DND-41 (cell line): ENCODE measurements around the gene NOL9.
"Not testable (repeated sequence)": the region's sequence is repeated elsewhere in the genome, so short reads cannot be mapped to it uniquely, and the experiment has no call there.

ENCODE experiments used
- ATAC-seq: fragments of 200-7000 bp; cut with Tn5 transposase; 3 replicates; pipeline ENCODE4 v1.9.1; 2021; ENCODE audit warnings: low read depth; ENCODE audit not compliant: insufficient read depth
- DNase-seq: peaks from one replicate; pipeline ENCODE4 v3.0.0-alpha.2; 2020
- H2AFZ ChIP-seq: 2 replicates; pipeline ENCODE4 v1.6.0; 2012; ENCODE audit warnings: low read depth, low read length
- H3K27ac ChIP-seq: 2 replicates; pipeline ENCODE4 v1.5.1; 2012; ENCODE audit warnings: low read length, inconsistent platforms
- H3K27me3 ChIP-seq: fragments of 200-600 bp; sonication (generic); 2 replicates; pipeline ENCODE4 v1.6.0; 2012; ENCODE audit warnings: low read length, mild to moderate bottlenecking, inconsistent platforms; ENCODE audit not compliant: insufficient read depth, poor library complexity
- H3K36me3 ChIP-seq: 2 replicates; pipeline ENCODE4 v1.5.1; 2012; ENCODE audit warnings: low read length, inconsistent platforms; ENCODE audit not compliant: insufficient read depth
- H3K4me1 ChIP-seq: 2 replicates; pipeline ENCODE4 v1.5.1; 2012; ENCODE audit warnings: mild to moderate bottlenecking, low read length; ENCODE audit not compliant: insufficient read depth
- H3K4me2 ChIP-seq: 2 replicates; pipeline ENCODE4 v1.6.0; 2012; ENCODE audit warnings: mild to moderate bottlenecking, moderate library complexity, low read length, inconsistent platforms; ENCODE audit not compliant: insufficient read depth
- H3K4me3 ChIP-seq, 2 experiments: fragments of 200-600 bp in 1 of 2; shearing (Covaris generic) in 1 of 2; 2 replicates each; pipeline ENCODE4 v1.5.1; 2012 to 2016; ENCODE audit warnings: inconsistent platforms in 2 of 2, low read length in 2 of 2, mild to moderate bottlenecking in 2 of 2, low read depth in 1 of 2, moderate library complexity in 1 of 2
- H3K79me2 ChIP-seq: 2 replicates; pipeline ENCODE4 v1.6.0; 2012; ENCODE audit warnings: low read length, inconsistent platforms; ENCODE audit not compliant: insufficient read depth
- H3K9ac ChIP-seq: 2 replicates; pipeline ENCODE4 v1.6.0; 2012; ENCODE audit warnings: low read depth, mild to moderate bottlenecking, inconsistent platforms, low read length, moderate library complexity
- H3K9me3 ChIP-seq: 2 replicates; pipeline ENCODE4 v1.5.1; 2012; ENCODE audit warnings: low read length, moderate library complexity, mild to moderate bottlenecking, inconsistent platforms; ENCODE audit not compliant: insufficient read depth, severe bottlenecking
- H4K20me1 ChIP-seq: 2 replicates; pipeline ENCODE4 v1.6.0; 2012; ENCODE audit warnings: low read length; ENCODE audit not compliant: insufficient read depth
- EZH2 ChIP-seq: IDR thresholded peaks from 3 replicates; pipeline ENCODE4 v1.6.1; 2012; ENCODE audit warnings: borderline replicate concordance, low read depth, mild to moderate bottlenecking, moderate library complexity, low read length, inconsistent platforms; ENCODE audit not compliant: severe bottlenecking
- TF ChIP-seq, protein P1 (sequence below): IDR thresholded peaks from 2 replicates; pipeline ENCODE4 v1.5.1; 2012; ENCODE audit warnings: borderline replicate concordance, low read length, moderate library complexity, mild to moderate bottlenecking; ENCODE audit not compliant: poor library complexity, severe bottlenecking; ENCODE audit errors: extremely low read depth

The NOL9 gene

DNA sequence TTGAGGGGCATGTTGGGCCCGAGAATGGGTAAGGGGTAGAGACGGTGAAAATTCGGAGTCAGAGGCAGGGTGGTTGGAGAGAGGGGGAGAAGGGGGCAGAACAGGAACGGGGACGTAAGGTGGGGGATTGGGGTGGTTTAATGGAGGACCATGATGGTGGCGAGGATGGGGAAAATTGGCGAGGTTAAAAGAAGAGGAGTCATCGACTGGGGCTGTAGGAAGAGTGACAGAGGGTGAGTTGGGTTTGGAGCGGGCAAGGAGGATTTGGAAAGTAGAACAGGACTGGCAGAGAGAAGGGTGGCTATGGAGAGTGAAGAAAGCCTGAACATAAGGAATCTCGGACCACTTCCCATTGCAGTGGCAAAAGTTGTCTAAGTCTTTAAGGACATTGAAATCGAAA lies 14.7 kb upstream of the NOL9 start:
- Histone ChIP-seq H3K79me2 (no peaks in the 10 kb centered on the region), H3K4me3 (no peak overlapping the region), H3K4me1 (no peaks in the 10 kb centered on the region), H3K27me3 (peaks cover 6% of the 10 kb centered on the region), H3K9ac (no peak overlapping the region), H3K4me2 (no peak overlapping the region), H4K20me1 (no peaks in the 10 kb centered on the region), H3K9me3 (no peaks in the 10 kb centered on the region), H3K36me3 (no peaks in the 10 kb centered on the region), H2AFZ (no peak overlapping the region), H3K27ac (no peak overlapping the region)
- ATAC-seq: no peak
- DNase-seq: no peak
- TF ChIP-seq EZH2: no peak
- TF ChIP-seq, protein P1, sequence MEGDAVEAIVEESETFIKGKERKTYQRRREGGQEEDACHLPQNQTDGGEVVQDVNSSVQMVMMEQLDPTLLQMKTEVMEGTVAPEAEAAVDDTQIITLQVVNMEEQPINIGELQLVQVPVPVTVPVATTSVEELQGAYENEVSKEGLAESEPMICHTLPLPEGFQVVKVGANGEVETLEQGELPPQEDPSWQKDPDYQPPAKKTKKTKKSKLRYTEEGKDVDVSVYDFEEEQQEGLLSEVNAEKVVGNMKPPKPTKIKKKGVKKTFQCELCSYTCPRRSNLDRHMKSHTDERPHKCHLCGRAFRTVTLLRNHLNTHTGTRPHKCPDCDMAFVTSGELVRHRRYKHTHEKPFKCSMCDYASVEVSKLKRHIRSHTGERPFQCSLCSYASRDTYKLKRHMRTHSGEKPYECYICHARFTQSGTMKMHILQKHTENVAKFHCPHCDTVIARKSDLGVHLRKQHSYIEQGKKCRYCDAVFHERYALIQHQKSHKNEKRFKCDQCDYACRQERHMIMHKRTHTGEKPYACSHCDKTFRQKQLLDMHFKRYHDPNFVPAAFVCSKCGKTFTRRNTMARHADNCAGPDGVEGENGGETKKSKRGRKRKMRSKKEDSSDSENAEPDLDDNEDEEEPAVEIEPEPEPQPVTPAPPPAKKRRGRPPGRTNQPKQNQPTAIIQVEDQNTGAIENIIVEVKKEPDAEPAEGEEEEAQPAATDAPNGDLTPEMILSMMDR: no peak

DNA sequence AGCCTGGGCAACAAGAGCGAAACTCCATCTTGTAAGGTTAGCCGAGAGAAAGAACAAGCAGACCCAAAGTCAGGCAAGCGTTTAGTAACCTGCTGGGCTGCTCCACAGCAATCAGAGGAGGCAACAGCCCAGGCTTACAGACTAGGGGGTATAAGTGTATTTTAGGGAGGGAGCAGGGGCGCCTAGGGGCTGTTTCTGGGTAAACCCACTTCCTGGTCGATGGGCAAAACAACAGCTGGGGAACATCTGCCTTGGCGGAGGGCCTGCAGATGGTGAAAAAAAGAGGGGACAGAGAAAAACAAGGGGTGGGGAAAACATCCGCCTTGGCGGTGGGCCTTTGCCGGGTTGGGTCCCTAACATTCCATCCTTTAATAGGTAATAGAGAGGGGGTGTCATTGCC lies 6.0 kb upstream of the NOL9 start:
- Histone ChIP-seq H3K4me2 (no peak overlapping the region), H3K9ac (no peak overlapping the region), H3K27ac (no peak overlapping the region), H3K4me3 (no peak overlapping the region), H3K4me1 (peaks cover 6% of the 10 kb centered on the region), H3K36me3 (no peaks in the 10 kb centered on the region), H3K27me3 (no peaks in the 10 kb centered on the region), H3K79me2 (no peaks in the 10 kb centered on the region), H4K20me1 (no peaks in the 10 kb centered on the region), H2AFZ (no peak overlapping the region), H3K9me3 (no peaks in the 10 kb centered on the region)
- ATAC-seq: peak; percentile 56
- TF ChIP-seq EZH2: no peak
- DNase-seq: peak; percentile 52

GRCh38 chr1:6559161-6559560 lies 4.8 kb upstream of the NOL9 start:
- not testable (repeated sequence) for H3K79me2 ChIP-seq, ATAC-seq, H3K27me3 ChIP-seq, H3K36me3 ChIP-seq, H4K20me1 ChIP-seq, H3K4me2 ChIP-seq, H2AFZ ChIP-seq, H3K9me3 ChIP-seq, H3K9ac ChIP-seq, H3K4me3 ChIP-seq, DNase-seq, H3K27ac ChIP-seq
- peaks cover 14% of the 10 kb centered on the region for H3K4me1 ChIP-seq

GRCh38 chr1:6557597-6557996 lies 3.3 kb upstream of the NOL9 start:
- H3K27me3 ChIP-seq: no peaks in the 10 kb centered on the region
- peaks cover 24% of the 10 kb centered on the region for H3K4me1 ChIP-seq
- ATAC-seq (no peak), DNase-seq (no peak)
- no peak overlapping the region for H3K27ac ChIP-seq
- peaks cover 12% of the 10 kb centered on the region; the same call in 1 of the 2 replicates for H4K20me1 ChIP-seq
- H3K36me3 ChIP-seq: no peaks in the 10 kb centered on the region; the same call in 1 of the 2 replicates
- no peak overlapping the region for H3K4me2 ChIP-seq
- TF ChIP-seq EZH2: no peak
- TF ChIP-seq, protein P1: no peak
- no peak overlapping the region for H3K9ac ChIP-seq
- H3K9me3 ChIP-seq: no peaks in the 10 kb centered on the region
- H2AFZ ChIP-seq: no peak overlapping the region
- H3K4me3 ChIP-seq: no peak overlapping the region
- peaks cover 17% of the 10 kb centered on the region for H3K79me2 ChIP-seq
